Ascending aorta (tissue), 2 donors: ENCODE results near the gene PRKD1. TPM values are rescaled to one million over a fixed set of nuclear protein-coding genes. Genes with fewer than 3 reads are reported as not detected.

Source experiments
- DNase-seq, 2 donors: peaks; one replicate each; pipeline ENCODE4 v3.0.0-alpha.2; 2019; ENCODE audit warnings: low spot score in 2 of 2
- H3K27ac ChIP-seq, 2 donors: fragments of 200-600 bp; sonication (generic); one replicate each; pipeline ENCODE4 v1.5.1; 2016 to 2017; ENCODE audit warnings: mild to moderate bottlenecking in 1 of 2
- H3K27me3 ChIP-seq: fragments of 200-600 bp; sonication (generic); one replicate; pipeline ENCODE4 v1.5.1; 2017
- H3K36me3 ChIP-seq, 2 donors: fragments of 200-600 bp; sonication (generic); one replicate each; pipeline ENCODE4 v1.5.1; 2016
- H3K4me1 ChIP-seq, 2 donors: fragments of 200-600 bp; sonication (generic); one replicate each; pipeline ENCODE4 v1.5.1; 2016 to 2017; ENCODE audit warnings: mild to moderate bottlenecking in 1 of 2
- H3K4me3 ChIP-seq, 2 donors: fragments of 200-600 bp; sonication (generic); one replicate each; pipeline ENCODE4 v1.5.1; 2016 to 2017; ENCODE audit warnings: mild to moderate bottlenecking in 1 of 2
- H3K9me3 ChIP-seq, 2 donors: fragments of 200-600 bp; sonication (generic); one replicate each; pipeline ENCODE4 v1.5.1; 2016
- CTCF ChIP-seq, 3 experiments: fragments of 200-600 bp in 2 of 3; fragments of 450-650 bp in 1 of 3; sonication (generic) in 2 of 3; IDR thresholded peaks; one replicate each; pipeline ENCODE4 v1.5.1; 2016 to 2019; ENCODE audit warnings: antibody characterized with exemption in 3 of 3, mild to moderate bottlenecking in 1 of 3, moderate library complexity in 1 of 3
- intact Hi-C: fragments of 100-400 bp; cut with DNase I; formaldehyde crosslinking; loops from one replicate; pipeline ENCODE4 v1.15.1; 2023
- total RNA-seq: library from RNA; depleted of rRNA; stranded (reverse); fragments of >200 nt; gene quantifications from one replicate; pipeline ENCODE4 v1.1.0, GENCODE V29; 2016

The PRKD1 gene
- total RNA-seq, 1 donor from 2014 or later = 34.6 TPM

GRCh38 chr14:29941401-29941800 is 13.8 kb upstream of the PRKD1 start:
- no peaks in the 10 kb centered on the region for H3K4me1 ChIP-seq
- H3K9me3 ChIP-seq = peaks cover 0 to 16% of the 10 kb centered on the region in 2 donors
- H3K36me3 ChIP-seq = no peaks in the 10 kb centered on the region
- H3K4me3 ChIP-seq = no peak overlapping the region
- H3K27me3 ChIP-seq = no peaks in the 10 kb centered on the region
- intact Hi-C loops = no loop called here
- no peak overlapping the region for H3K27ac ChIP-seq
- no peak for DNase-seq
- TF ChIP-seq CTCF (IDR thresholded peaks at IDR 0.05) = no peak

GRCh38 chr14:29940482-29940881 is 12.8 kb upstream of the PRKD1 start:
- Histone ChIP-seq H3K36me3 (no peaks in the 10 kb centered on the region), H3K27me3 (no peaks in the 10 kb centered on the region), H3K4me1 (no peaks in the 10 kb centered on the region), H3K9me3 (peaks cover 0 to 9% of the 10 kb centered on the region in 2 donors), H3K27ac (no peak overlapping the region), H3K4me3 (no peak overlapping the region)
- no peak for DNase-seq
- intact Hi-C loops = no loop called here
- TF ChIP-seq CTCF (IDR thresholded peaks at IDR 0.05) = no peak

GRCh38 chr14:29937116-29937515 is 9.5 kb upstream of the PRKD1 start:
- no peaks in the 10 kb centered on the region for H3K36me3 ChIP-seq
- no peak for DNase-seq
- H3K4me3 ChIP-seq = no peak overlapping the region
- no peak for TF ChIP-seq CTCF (IDR thresholded peaks at IDR 0.05)
- H3K9me3 ChIP-seq = no peaks in the 10 kb centered on the region
- H3K4me1 ChIP-seq = no peaks in the 10 kb centered on the region
- H3K27me3 ChIP-seq = no peaks in the 10 kb centered on the region
- intact Hi-C loops = no loop called here
- H3K27ac ChIP-seq = no peak overlapping the region

- no peak for DNase-seq
- H3K36me3 ChIP-seq = no peaks in the 10 kb centered on the region
- peaks cover 0 to 7% of the 10 kb centered on the region in 2 donors for H3K4me1 ChIP-seq
- H3K4me3 ChIP-seq = no peak overlapping the region
- intact Hi-C loops = no loop called here
- TF ChIP-seq CTCF (IDR thresholded peaks at IDR 0.05) = no peak
- H3K9me3 ChIP-seq = no peaks in the 10 kb centered on the region
- H3K27ac ChIP-seq = peak overlapping the region; percentile 38 to 44
- H3K27me3 ChIP-seq = no peaks in the 10 kb centered on the region
Observed at GRCh38 chr14:29930283-29930682, 2.6 kb upstream of the PRKD1 start.

- DNase-seq = no peak
- TF ChIP-seq CTCF (IDR thresholded peaks at IDR 0.05) = no peak
- no peaks in the 10 kb centered on the region for H3K27me3 ChIP-seq
- peaks cover 0 to 13% of the 10 kb centered on the region in 2 donors for H3K4me1 ChIP-seq
- intact Hi-C loops = loop anchor here (5.0 kb wide), 4 partner anchors 79 to 264 kb away; no protein-coding TSS in a partner anchor
- no peaks in the 10 kb centered on the region for H3K9me3 ChIP-seq
- no peaks in the 10 kb centered on the region for H3K36me3 ChIP-seq
- peak overlapping the region; percentile 86 to 90 for H3K27ac ChIP-seq
- peak overlapping the region; percentile 79 to 85 for H3K4me3 ChIP-seq
Observed at GRCh38 chr14:29928117-29928640, 532 bp upstream of the PRKD1 start.
